RWPE1 (cell line): ENCODE data around the gene CFAP65.
A peak's percentile ranks its signal among the peaks of the same experiment; 100 is the strongest.

Experiments used
- CTCF ChIA-PET: fragments of 350-600 bp; sonication (Branson Sonifier 250); formaldehyde crosslinking; extraction: SDS; loops from one replicate; lab custom pipeline; 2021; lab: Yijun Ruan, JAX
- POLR2A ChIA-PET: fragments of 400-600 bp; formaldehyde crosslinking; extraction: SDS; loops from one replicate; lab custom pipeline; 2020; ENCODE audit warnings: antibody characterized with exemption; ENCODE audit not compliant: low non-redundant PET; lab: Yijun Ruan, JAX
- DNase-seq: peaks from one replicate; pipeline ENCODE4 v3.0.0; 2012; ENCODE audit warnings: low spot score
- H3K27ac ChIP-seq: fragments of 450-650 bp; 2 replicates; pipeline ENCODE4 v1.5.1; 2017
- CTCF ChIP-seq: fragments of 450-650 bp; conservative IDR thresholded peaks from 2 replicates; pipeline ENCODE4 v1.5.1; 2017; ENCODE audit warnings: low read depth, mild to moderate bottlenecking

CFAP65 gene

GRCh38 chr2:219045937-219046550 lies 4.7 kb upstream of the CFAP65 start:
- CTCF ChIA-PET, result no interaction called here
- H3K27ac ChIP-seq, result no peak overlapping the region
- no peak for TF ChIP-seq CTCF
- peak; percentile 48 for DNase-seq
- POLR2A ChIA-PET, result interaction anchor here (0.6 kb wide), 1 partner anchor 207 kb away, joined by 7 read pairs; the partner anchor contains the start of gene TUBA4B

- CTCF ChIA-PET, result interaction anchor here (0.7 to 2.1 kb wide), 5 partner anchors 13 to 63 kb away, joined by 3 to 12 read pairs (median 4); no protein-coding TSS in a partner anchor
- DNase-seq, result no peak
- no peak for TF ChIP-seq CTCF
- POLR2A ChIA-PET, result no interaction called here
- H3K27ac ChIP-seq, result no peak overlapping the region
Measured at GRCh38 chr2:219042750-219043149, 1.4 kb upstream of the CFAP65 start.

- no peak overlapping the region for H3K27ac ChIP-seq
- TF ChIP-seq CTCF, result no peak
- CTCF ChIA-PET, result interaction anchor here (0.6 to 2.1 kb wide), 6 partner anchors 13 to 78 kb away, joined by 3 to 12 read pairs (median 4); no protein-coding TSS in a partner anchor
- no peak for DNase-seq
- POLR2A ChIA-PET, result no interaction called here
Measured at GRCh38 chr2:219042157-219042556, 841 bp upstream of the CFAP65 start.

- CTCF ChIA-PET, result interaction anchor here (0.6 to 1.6 kb wide), 4 partner anchors 9 to 96 kb away, joined by 4 to 5 read pairs (median 5); no protein-coding TSS in a partner anchor
- no peak for DNase-seq
- H3K27ac ChIP-seq, result no peak overlapping the region
- POLR2A ChIA-PET, result no interaction called here
- no peak for TF ChIP-seq CTCF
Measured at GRCh38 chr2:219038600-219038999, 2.7 kb downstream of the CFAP65 start.

GRCh38 chr2:219037783-219038499 lies 3.4 kb downstream of the CFAP65 start:
- ChIA-PET POLR2A (no interaction called here), CTCF (interaction anchor here (0.6 to 1.6 kb wide), 5 partner anchors 8 to 95 kb away, joined by 3 to 5 read pairs (median 5); no protein-coding TSS in a partner anchor)
- no peak for TF ChIP-seq CTCF
- H3K27ac ChIP-seq, result no peak overlapping the region
- DNase-seq, result no peak

- POLR2A ChIA-PET, result no interaction called here
- DNase-seq, result no peak
- CTCF ChIA-PET, result interaction anchor here (0.7 to 0.8 kb wide), 2 partner anchors 121 to 124 kb away, joined by 6 to 8 read pairs; no protein-coding TSS in a partner anchor
- no peak overlapping the region for H3K27ac ChIP-seq
- TF ChIP-seq CTCF, result no peak
Measured at GRCh38 chr2:219035942-219036341, 5.4 kb downstream of the CFAP65 start.
